DND-41 (cell line): ENCODE results near the gene POLN.

Source experiments
- ATAC-seq: fragments of 200-7000 bp; cut with Tn5 transposase; 3 replicates; pipeline ENCODE4 v1.9.1; 2021; ENCODE audit warnings: low read depth; ENCODE audit not compliant: insufficient read depth
- DNase-seq: peaks from one replicate; pipeline ENCODE4 v3.0.0-alpha.2; 2020
- H2AFZ ChIP-seq: 2 replicates; pipeline ENCODE4 v1.6.0; 2012; ENCODE audit warnings: low read depth, low read length
- H3K27ac ChIP-seq: 2 replicates; pipeline ENCODE4 v1.5.1; 2012; ENCODE audit warnings: low read length, inconsistent platforms
- H3K27me3 ChIP-seq: fragments of 200-600 bp; sonication (generic); 2 replicates; pipeline ENCODE4 v1.6.0; 2012; ENCODE audit warnings: low read length, mild to moderate bottlenecking, inconsistent platforms; ENCODE audit not compliant: insufficient read depth, poor library complexity
- H3K36me3 ChIP-seq: 2 replicates; pipeline ENCODE4 v1.5.1; 2012; ENCODE audit warnings: low read length, inconsistent platforms; ENCODE audit not compliant: insufficient read depth
- H3K4me1 ChIP-seq: 2 replicates; pipeline ENCODE4 v1.5.1; 2012; ENCODE audit warnings: mild to moderate bottlenecking, low read length; ENCODE audit not compliant: insufficient read depth
- H3K4me2 ChIP-seq: 2 replicates; pipeline ENCODE4 v1.6.0; 2012; ENCODE audit warnings: mild to moderate bottlenecking, moderate library complexity, low read length, inconsistent platforms; ENCODE audit not compliant: insufficient read depth
- H3K4me3 ChIP-seq, 2 experiments: fragments of 200-600 bp in 1 of 2; shearing (Covaris generic) in 1 of 2; 2 replicates each; pipeline ENCODE4 v1.5.1; 2012 to 2016; ENCODE audit warnings: inconsistent platforms in 2 of 2, low read length in 2 of 2, mild to moderate bottlenecking in 2 of 2, low read depth in 1 of 2, moderate library complexity in 1 of 2
- H3K79me2 ChIP-seq: 2 replicates; pipeline ENCODE4 v1.6.0; 2012; ENCODE audit warnings: low read length, inconsistent platforms; ENCODE audit not compliant: insufficient read depth
- H3K9ac ChIP-seq: 2 replicates; pipeline ENCODE4 v1.6.0; 2012; ENCODE audit warnings: low read depth, mild to moderate bottlenecking, inconsistent platforms, low read length, moderate library complexity
- H3K9me3 ChIP-seq: 2 replicates; pipeline ENCODE4 v1.5.1; 2012; ENCODE audit warnings: low read length, moderate library complexity, mild to moderate bottlenecking, inconsistent platforms; ENCODE audit not compliant: insufficient read depth, severe bottlenecking
- H4K20me1 ChIP-seq: 2 replicates; pipeline ENCODE4 v1.6.0; 2012; ENCODE audit warnings: low read length; ENCODE audit not compliant: insufficient read depth
- CTCF ChIP-seq: IDR thresholded peaks from 2 replicates; pipeline ENCODE4 v1.5.1; 2012; ENCODE audit warnings: borderline replicate concordance, low read length, moderate library complexity, mild to moderate bottlenecking; ENCODE audit not compliant: poor library complexity, severe bottlenecking; ENCODE audit errors: extremely low read depth
- EZH2 ChIP-seq: IDR thresholded peaks from 3 replicates; pipeline ENCODE4 v1.6.1; 2012; ENCODE audit warnings: borderline replicate concordance, low read depth, mild to moderate bottlenecking, moderate library complexity, low read length, inconsistent platforms; ENCODE audit not compliant: severe bottlenecking

Gene POLN

GRCh38 chr4:2065106-2065930 is 176.6 kb downstream of the POLN start:
- no peaks in the 10 kb centered on the region for H3K9me3 ChIP-seq
- TF ChIP-seq CTCF (no peak), EZH2 (no peak)
- no peaks in the 10 kb centered on the region for H3K79me2 ChIP-seq
- no peak overlapping the region for H3K4me2 ChIP-seq
- no peak for ATAC-seq
- no peaks in the 10 kb centered on the region for H3K4me1 ChIP-seq
- H3K27ac ChIP-seq = no peak overlapping the region
- H2AFZ ChIP-seq = no peak overlapping the region
- H3K36me3 ChIP-seq = no peaks in the 10 kb centered on the region
- DNase-seq = no peak
- no peaks in the 10 kb centered on the region for H3K27me3 ChIP-seq
- H3K9ac ChIP-seq = no peak overlapping the region
- H4K20me1 ChIP-seq = no peaks in the 10 kb centered on the region; the same call in 1 of the 2 replicates
- no peak overlapping the region for H3K4me3 ChIP-seq

GRCh38 chr4:2064276-2064991 is 177.5 kb downstream of the POLN start:
- H3K36me3 ChIP-seq = no peaks in the 10 kb centered on the region
- no peak overlapping the region for H3K9ac ChIP-seq
- H3K4me1 ChIP-seq = no peaks in the 10 kb centered on the region
- no peaks in the 10 kb centered on the region for H3K9me3 ChIP-seq
- no peak overlapping the region for H3K4me3 ChIP-seq
- TF ChIP-seq CTCF (no peak), EZH2 (no peak)
- H3K27me3 ChIP-seq = no peaks in the 10 kb centered on the region
- no peak overlapping the region for H2AFZ ChIP-seq
- no peaks in the 10 kb centered on the region; the same call in 1 of the 2 replicates for H4K20me1 ChIP-seq
- DNase-seq (no peak), ATAC-seq (no peak)
- no peak overlapping the region for H3K4me2 ChIP-seq
- H3K27ac ChIP-seq = no peak overlapping the region
- H3K79me2 ChIP-seq = no peaks in the 10 kb centered on the region

- no peak overlapping the region for H2AFZ ChIP-seq
- H3K4me3 ChIP-seq = no peak overlapping the region
- H3K79me2 ChIP-seq = no peaks in the 10 kb centered on the region
- H3K9ac ChIP-seq = no peak overlapping the region
- H3K27ac ChIP-seq = no peak overlapping the region
- no peaks in the 10 kb centered on the region for H3K4me1 ChIP-seq
- no peak overlapping the region for H3K4me2 ChIP-seq
- no peak for TF ChIP-seq EZH2
- TF ChIP-seq CTCF = no peak
- no peak for DNase-seq
- no peaks in the 10 kb centered on the region; the same call in 1 of the 2 replicates for H4K20me1 ChIP-seq
- H3K9me3 ChIP-seq = no peaks in the 10 kb centered on the region
- peaks cover under 1% of the 10 kb centered on the region for H3K27me3 ChIP-seq
- H3K36me3 ChIP-seq = no peaks in the 10 kb centered on the region
- ATAC-seq = no peak
Observed at GRCh38 chr4:2063557-2064275, 178.2 kb downstream of the POLN start.
